Dedifferentiated amniotic fluid mesenchymal stem cell (primary cell): ENCODE results near the gene ASTN2.
A peak's percentile ranks its signal among the peaks of the same experiment; 100 is the strongest.

Experiments used
- DNase-seq: peaks from one replicate; pipeline ENCODE4 v3.0.0-alpha.2; 2016; ENCODE audit errors: extremely low spot score

ASTN2 gene

DNA sequence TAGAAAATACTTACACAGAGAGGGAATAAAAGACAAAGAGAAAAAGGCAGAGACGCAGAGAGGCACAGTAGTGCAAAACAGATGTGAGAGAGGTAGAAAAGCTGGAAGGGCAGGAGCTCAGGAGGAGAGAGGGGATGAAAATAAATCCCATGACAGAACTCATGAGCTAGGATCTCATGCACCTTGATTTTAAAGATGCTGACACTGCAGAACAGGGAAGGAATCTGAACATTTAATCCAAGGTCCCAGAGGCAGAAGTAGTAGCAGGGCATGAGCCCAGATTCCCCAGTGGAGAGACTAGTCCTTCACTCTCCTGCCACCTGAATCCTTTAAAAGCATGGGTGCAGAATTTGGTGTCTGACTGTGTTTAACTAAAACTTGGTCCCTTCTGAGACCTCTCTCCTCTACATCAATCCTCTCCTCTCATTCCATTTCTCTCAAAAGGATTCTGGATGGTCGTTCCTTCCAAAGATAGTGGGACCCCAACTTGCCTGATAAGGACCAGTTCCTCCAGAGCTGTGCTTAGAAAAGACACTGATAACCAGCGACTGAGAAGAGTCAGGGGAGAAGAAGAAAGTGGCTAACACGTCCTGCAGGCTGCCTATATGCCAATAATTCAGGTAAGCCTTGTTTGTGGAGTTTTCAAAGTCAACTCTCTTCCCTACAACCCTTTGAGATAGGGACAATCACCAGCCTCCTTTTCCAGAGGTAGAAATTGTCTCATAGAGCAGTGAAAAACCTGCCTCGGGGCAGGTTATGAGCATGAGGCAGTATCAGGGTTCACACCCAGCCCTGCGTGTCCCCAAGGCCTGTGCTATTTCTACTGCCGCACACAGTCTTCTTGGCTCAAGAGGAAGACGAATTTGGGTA is 931.0 kb downstream of the ASTN2 start:
- DNase-seq = no peak

DNA sequence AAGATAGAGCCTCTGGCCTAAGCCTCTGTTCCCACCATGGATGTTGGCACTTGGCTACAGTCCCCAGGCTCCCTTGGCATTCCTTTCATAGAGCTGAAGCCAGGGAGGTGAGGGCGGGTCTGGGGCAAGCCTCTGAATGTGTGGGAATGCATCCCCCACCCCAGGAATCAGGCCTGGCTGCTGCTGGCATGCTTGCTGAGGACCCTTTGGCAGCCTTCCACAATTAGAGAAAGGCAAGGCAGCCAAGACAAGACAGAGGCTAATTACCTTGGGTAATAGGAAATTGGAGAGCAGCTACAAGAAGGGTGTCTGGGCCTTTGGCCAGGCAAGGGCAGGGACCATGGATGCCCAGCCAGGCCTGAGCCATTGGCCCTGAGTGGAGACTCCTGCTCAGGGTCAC is 932.1 kb downstream of the ASTN2 start:
- DNase-seq = no peak

DNA sequence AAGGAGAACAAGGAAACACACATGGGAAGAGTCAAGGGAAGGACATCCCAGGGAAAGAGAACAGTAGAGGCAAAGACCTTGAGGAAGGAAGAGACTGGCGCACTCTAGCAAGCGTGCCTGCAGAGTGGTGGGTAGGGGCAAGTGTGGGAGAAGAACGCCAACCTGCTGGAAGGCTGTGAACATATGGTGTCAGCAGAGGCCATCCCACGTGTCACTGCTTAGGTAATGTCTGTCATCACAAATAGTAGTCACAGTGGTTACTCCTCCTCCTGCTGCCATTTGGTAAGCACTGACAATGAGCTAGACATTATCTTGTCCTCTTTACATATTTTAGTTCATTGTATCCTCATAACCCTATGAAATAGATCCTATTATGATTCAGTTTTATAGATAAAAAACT is 934.2 kb downstream of the ASTN2 start:
- DNase-seq = no peak

DNA sequence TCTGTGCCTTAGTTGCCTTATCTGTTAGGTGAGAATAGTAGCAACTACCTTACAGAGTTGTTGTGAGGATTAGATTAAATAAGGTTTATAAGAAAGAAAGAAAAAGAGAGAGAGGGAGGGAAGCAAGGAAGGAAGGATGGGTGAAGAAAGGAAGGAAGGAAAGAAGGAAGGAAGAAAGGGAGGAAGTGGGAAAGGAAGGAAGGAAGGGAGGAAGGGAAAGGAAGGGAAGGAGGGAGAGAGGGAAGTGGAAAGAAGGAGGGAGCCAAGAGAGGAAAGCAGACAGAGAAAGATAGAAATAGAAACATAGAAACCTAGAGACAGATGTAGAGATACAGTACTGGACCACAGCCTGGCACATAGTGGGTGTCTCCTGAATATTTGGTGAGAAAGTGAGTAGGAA is 934.9 kb downstream of the ASTN2 start:
- DNase-seq = no peak

DNA sequence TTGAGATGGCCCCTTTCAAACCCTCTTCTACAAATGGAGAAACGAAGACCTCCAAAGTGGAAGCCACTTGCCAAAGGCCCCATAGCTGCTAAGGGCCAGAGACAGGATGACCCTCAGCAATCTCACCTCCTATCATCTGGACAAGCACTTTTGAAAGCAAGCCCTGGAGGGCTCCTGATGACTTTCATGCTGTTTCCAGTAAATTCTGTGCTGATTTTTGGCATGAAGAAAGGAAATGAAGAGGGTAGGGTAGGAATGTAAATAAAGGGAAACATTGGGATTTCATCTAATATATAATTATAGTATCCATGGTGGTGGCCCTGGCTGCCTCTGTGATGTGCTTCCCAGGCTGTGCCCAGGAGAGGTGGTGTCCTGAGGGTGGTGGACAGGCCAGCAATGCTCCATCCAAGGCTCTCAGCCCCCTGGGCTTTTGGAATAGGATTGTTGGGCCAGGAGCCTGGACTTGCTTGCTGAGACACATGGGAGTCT is 935.8 kb downstream of the ASTN2 start:
- no peak for DNase-seq

DNA sequence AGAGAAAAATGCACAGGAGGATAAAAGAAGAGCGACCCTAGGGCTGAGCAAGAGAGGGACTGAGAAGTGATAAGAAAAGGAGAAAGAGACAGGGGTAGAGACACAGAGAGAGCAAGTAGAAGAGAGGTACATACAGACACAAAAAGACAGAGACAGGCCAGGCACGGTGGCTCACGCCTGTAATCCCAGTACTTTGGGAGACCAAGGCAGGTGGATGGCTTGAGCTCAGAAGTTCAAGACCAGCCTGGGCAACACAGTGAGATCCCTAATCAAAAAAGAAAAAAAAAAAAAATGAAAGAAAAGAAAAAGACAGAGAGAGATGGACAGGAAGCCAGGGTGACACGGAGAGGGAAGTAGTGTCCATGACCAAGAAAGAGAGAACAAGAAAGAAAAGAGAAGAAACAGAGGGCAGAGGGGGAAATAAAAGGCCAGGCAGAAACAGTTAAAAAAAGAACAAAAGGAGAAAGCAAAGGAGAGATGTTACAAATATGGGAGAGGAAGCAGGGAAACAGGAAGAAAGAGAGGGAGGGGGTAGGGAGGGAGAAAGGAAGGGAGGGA is 937.2 kb downstream of the ASTN2 start:
- no peak for DNase-seq

DNA sequence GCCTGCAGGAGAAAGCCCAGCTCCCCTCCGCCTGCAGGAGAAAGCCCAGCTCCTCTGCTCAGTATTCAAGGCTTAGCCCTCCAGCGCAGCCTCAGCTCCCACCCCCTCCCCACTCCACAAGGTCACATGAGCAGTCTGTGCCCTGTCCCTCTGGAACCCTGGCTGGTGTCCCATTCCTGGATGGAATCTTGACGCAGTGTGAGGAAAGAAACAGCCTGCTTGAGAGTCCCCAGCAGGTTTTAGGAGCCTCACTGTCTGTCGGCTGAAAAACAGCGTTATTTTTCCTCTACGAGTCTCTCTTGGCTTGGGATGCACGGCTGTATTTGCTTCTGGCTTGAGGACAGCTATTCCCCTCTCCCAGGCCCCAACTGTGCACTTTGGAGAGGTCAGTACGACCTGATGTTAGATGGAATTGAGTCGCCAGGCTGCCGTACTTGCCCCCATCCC is 937.9 kb downstream of the ASTN2 start:
- no peak for DNase-seq

DNA sequence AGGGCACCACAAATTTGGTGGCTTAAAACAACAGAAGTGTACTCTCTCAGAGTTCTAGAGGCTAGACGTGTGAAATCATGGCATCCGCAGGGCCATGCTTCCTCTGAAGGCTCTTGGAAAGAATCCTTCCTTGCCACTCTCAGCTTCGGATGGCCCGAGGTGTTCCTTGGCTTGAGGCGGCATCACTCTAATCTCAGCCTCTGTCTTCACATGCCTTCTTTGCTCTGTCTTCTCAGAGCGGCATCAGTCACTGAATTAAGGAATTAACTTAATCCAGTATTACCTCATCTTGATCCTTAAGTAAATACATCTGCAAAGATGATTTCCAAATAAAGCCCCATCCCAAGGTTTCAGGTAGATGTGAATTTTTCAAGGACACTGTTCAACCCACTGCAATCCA is 938.9 kb downstream of the ASTN2 start:
- no peak for DNase-seq

DNA sequence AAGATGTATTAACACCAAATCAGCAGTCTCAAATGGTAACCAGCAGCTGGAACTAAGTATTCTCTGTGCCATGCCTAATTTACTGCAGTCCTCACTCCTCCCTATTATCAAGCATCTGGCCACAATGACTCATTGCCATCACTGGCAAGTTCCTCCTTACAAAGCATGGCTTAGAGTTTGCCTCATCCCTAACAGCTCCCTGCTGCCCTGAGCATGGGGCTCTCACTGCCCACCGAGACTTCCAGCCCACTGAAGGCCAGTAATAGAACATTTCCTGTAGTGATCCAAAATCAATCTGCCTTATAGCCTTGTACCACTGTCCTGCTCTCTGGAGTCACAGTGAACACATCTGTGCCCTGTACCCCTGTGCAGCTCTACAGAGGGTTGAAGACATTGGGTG is 939.7 kb downstream of the ASTN2 start:
- no peak for DNase-seq

DNA sequence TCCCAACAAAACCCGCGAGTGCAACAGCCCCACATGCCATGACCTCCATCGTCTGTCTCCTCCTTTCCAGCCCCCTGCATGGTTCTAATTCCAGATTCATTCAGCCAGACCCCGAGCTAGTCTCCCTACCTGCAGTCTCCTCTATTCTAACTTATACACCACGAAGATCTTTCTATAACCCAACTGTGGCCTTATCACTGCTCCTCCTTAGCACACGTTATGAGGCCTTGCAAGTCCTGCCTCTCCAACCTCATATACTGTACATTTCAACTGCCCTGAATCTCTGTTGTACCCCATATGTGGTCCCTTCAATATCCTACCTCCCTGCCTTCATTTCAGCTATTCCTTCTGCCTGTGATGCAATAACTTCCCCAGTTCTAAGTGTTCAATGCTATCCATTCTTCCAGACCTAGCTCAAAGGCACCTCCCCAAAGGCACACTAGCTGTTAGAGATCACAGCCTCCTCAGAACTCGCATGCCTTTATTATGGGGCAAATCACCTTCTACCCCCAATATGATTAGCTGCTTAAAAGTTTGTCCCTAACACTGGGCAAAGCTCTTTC is 942.8 kb downstream of the ASTN2 start:
- DNase-seq = no peak

DNA sequence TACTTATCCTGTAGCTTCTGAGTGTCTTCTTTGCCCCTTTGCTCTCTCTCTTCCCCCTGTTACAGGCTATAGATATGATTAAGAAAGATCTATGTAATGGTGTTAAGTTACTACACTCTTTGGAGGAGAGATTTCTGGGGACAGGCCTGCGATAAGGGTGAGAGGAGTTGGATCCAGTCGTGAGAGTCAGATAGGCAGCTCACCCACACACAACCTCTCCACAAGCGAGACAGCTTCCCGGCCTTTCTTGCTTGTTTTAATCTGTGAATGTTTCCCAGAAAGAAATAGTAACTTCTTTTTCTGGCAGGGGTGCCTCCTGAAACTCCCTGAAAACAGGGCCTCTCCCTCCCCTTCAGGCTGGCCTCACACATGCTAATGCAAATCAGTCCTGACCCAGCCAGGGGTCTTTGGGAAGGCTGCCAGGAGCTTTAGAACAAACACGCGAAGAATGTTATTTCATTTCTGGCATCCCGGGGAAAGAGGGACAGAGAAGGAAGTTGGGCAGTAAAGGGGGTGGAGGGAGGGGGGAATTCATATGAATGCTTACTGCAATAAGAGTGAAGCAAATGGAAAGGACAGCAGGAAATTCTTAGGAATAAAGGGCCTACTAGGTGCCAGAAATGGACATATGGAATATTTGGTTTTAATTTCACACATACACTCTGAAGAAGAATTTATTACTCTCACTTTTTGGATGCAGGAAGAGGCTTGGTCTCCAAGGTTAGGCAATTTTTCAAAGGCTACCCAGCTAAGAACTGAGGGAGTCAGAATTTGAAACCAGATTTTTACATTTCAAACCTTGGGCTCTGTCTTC is 943.6 kb downstream of the ASTN2 start:
- DNase-seq = peak; percentile 89

DNA sequence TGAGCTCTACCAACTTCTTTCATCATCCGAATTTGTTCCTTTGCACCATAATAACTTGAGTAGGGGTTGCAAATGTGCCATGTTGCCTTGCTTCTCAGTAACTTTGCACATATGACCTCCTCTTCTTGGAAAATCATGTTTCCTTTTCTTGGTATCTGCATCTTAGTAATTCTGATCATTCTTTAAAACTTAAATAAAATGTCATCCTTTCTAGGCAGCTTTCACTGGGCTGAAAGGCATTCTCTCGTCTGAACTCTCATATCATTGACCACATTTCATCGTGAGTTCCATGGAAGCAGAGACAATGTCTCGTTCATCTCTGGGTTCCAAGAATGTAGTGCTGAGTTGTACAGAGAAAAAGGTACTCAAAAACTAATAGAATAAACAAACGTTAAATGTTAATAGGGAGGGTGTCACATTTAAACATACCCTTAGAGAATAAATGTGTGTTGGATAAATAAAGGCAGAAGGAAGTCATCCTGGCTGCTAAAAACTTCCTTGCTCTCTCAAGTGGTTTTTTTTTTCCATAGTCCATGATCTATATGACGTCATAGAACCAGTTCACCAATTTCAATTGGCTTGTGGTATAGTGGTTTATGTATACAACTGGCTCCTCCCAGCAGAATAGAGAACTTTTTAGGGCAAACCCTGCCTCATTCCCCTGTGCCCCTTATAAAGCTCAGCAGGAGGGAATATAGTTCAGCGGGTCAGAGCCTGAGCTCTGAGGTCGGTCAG is 945.9 kb downstream of the ASTN2 start:
- DNase-seq = no peak

DNA sequence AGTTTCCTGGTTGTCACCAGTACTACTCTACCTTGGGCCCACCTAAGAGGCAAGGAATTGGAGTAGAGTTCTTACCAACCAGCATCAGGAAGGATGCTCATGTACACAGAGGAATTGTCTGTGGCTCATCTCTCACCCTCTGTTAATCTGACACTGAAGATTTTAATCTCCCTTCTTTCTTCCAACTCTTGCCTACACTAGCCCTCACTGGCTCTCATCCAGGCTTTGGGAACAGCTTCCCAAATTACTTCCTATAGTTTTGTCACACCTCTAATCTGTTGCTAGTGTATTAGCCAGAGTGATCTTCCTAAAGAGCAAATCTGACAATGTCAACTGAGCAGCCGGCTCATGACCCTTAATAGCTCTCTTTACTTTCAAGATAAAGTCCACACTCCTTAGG is 946.5 kb downstream of the ASTN2 start:
- DNase-seq = no peak

DNA sequence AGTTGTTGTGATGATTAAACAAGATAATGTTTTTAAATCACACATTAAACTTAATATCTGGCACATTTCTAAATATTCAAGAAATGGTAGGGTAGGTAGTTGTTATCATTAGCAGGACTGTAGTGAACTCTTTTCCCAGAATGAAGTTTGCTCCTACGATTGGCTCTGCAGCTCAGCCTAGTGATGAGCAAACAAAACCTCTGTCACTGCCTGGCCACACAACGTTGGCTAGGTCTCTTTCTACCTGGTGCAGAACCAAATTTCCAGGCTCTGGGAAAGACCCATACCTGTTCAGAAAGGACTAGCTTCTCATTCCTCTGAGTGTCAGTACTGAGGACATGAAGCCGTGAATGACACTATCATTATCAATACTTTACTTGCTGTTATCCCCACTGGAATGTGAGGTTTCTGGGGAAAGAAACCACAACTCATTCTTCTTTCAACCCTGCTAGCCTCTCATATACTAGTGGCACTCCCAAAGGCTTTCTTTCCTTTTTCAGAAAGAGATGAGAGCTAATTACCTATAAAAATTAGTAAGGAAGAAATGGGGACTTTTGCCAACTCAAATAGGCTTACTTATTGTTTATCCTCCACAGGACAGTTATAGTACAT is 947.0 kb downstream of the ASTN2 start:
- DNase-seq = no peak

DNA sequence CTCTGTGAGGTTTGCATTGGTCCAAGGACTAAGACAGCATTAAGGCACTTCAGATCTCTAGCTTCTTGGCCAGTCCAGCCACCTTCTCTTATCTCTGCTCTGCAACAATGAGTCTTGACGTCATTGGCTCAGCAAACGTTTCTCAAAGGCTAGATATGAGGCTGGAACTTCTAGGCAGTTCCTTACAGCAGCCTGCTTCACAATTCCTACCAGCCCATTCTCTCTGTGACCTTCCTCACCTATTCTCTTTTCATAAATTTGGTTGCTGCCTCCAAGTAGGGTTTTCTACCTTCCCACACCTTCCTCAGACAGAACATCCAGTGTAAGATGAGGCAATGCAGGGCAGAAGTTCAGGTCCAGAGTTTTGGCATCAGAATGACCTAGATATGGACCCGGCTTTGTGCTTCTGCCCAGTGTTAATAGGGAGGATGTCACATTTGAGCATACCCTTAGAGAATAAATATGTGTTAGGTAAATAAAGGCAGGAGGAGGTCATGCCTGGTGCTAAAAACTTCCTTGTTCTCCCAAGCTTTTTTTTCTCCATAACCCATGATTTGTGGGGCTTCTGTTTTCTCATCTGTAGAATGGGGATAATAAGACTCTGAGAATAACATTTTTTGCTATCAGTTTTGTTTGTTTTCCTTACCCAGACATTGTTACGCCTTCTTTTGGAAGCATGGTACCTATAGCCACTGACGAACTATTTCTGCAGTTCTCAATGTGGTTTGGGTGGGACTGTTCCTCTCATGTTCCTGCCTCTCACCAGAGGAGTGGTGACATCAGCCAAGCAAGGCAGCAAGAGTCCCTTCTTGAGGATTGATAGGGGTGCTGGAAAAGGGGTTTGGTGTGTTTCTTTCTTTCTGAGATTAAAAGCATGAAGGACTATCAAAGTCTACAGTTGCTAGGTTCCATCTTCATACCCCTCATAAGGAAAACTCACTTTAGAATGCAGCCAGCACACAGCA is 948.3 kb downstream of the ASTN2 start:
- no peak for DNase-seq

DNA sequence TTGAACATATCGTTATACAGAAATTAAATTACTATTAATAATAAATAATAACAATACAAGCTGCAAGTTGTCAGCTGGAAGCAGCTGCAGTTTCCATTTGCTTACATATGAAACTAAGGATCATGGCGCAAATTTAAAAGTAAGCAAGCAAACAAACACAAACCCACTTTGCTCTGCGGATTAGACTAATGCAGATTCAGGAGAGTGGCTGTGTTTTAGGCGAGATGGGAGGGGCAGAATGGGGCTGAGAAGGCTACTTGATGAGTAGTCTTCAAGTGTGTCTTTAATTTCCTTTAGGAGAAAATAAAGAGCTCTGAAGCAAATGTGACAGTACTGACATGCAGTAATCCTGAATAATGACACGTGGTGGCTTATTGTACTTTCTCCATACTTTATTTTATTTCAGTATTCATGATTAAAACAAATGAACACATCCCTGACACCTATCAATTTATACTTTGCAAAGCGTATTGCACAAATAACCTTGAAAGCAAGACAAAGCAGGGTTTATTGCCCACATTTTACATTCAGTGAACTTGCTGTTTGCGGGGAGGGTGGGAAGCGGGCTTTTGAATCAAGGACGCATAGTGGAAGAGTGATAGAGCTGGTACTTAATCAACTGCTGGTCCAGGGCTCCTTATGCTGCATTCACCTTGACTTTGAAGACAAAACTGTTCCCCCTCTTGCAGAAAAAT is 949.1 kb downstream of the ASTN2 start:
- DNase-seq = no peak

DNA sequence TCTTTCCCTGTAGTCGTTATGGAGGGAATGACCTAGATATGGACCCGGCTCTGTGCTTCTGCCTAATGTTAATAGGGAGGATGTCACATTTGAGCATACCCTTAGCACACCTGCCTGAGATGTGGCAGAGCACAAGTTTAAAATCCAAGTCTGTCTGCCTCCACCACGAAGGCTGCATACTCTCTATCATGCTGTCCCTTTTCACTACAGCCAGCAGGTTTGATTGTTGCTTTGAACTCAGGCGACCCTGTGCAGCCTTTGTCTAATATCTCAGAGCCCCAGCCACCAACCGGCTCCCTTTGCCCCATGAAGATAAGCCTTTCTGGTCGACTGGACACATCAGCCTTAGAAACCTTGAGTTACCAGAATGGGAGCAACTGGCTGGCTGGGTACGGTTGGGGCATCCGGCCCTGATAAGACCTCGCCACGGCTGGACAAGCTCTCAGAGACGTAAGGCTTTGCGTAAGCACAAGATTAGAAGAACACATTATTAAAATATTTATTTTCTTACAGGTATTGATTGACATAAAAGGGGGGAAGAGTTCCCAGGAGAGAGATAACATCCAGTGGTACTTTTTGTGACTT is 949.8 kb downstream of the ASTN2 start:
- DNase-seq = no peak

DNA sequence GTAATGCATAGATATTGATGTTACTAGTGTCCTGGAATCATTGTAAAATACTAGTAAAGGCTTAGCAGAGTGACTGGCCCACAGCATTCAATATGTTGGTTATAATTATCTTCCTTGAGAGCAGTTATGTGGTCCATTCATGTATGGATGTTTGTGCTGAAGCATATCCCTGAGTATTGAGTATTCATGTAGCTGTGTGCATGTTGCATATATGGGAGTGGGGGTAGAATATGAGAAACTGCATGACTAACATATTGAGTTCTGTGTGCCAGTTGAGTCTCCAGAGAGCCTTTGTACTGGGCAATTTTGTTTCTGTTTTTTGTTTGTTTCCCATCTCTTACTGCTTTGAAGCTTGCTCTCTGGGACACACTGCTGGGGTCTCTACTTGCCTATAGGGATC is 950.4 kb downstream of the ASTN2 start:
- no peak for DNase-seq

DNA sequence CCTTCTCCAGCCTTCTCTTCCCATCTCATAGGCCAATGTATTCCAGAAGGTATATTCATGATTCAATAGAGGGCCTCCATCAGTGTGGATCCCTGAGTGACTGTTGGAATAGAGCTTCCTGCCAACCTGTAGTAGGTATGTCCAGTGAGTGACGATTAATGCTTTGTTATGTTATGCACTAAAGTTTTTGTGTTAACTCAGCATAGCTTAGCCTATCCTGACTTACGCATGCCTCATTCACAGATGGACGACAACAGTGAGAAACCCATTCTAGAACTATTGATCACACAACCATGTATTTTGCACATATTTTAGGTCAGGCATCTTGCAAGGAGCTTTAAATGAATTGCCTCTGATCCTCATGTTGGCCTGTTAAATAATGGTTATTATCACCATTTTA is 953.2 kb downstream of the ASTN2 start:
- DNase-seq = no peak
